ENCODE measurements around the gene NAA20.
A peak's percentile ranks its signal among the peaks of the same experiment; 100 is the strongest.

The NAA20 gene

GRCh38 chr20:20017001-20017843 lies at the start of gene NAA20:
Gene NAA20, plus strand, starts transcription at chr20:20017362. Its CDS starts 35 bp downstream, at chr20:20017397.
- H3K27me3 ChIP-seq (ENCODE audit: insufficient read depth, low read depth): no peaks in the 10 kb centered on the region
- no peaks in the 10 kb centered on the region for H4K20me1 ChIP-seq (ENCODE audit: insufficient read depth)
- no peak for TF ChIP-seq CTCF (conservative IDR thresholded peaks at IDR 0.05; ENCODE audit: low read depth, low read length)
- peak within 1 kb of the TSS; percentile 80 for H3K9ac ChIP-seq
- peaks cover 39% of the 10 kb centered on the region for H3K4me1 ChIP-seq (ENCODE audit: low read depth, poor library complexity, severe bottlenecking)
- no peak within 1 kb of the TSS for H3K4me3 ChIP-seq (IDR thresholded peaks at IDR 0.05; ENCODE audit: insufficient read depth, low read depth, low read length)
- H3K36me3 ChIP-seq (ENCODE audit: insufficient read depth): no peaks in the 10 kb centered on the region
- peak within 1 kb of the TSS; percentile 58 for H3K27ac ChIP-seq
- H2AFZ ChIP-seq (ENCODE audit: low read depth): peak within 1 kb of the TSS; percentile 41; the same call in 1 of the 2 replicates
- H3K79me2 ChIP-seq (ENCODE audit: insufficient read depth, low read depth): peaks cover 47% of the 10 kb centered on the region
- H3K4me2 ChIP-seq: peak within 1 kb of the TSS; percentile 78

GRCh38 chr20:19967445-19967844 lies 49.7 kb upstream of the NAA20 start:
- Histone ChIP-seq H3K4me3 (IDR thresholded peaks at IDR 0.05; ENCODE audit: insufficient read depth, low read depth, low read length) (no peak overlapping the region), H3K9ac (no peak overlapping the region), H3K4me2 (no peak overlapping the region), H2AFZ (ENCODE audit: low read depth) (no peak overlapping the region), H3K27ac (no peak overlapping the region), H4K20me1 (ENCODE audit: insufficient read depth) (no peaks in the 10 kb centered on the region), H3K27me3 (ENCODE audit: insufficient read depth, low read depth) (no peaks in the 10 kb centered on the region), H3K4me1 (ENCODE audit: low read depth, poor library complexity, severe bottlenecking) (peaks cover 35% of the 10 kb centered on the region), H3K36me3 (ENCODE audit: insufficient read depth) (no peaks in the 10 kb centered on the region), H3K79me2 (ENCODE audit: insufficient read depth, low read depth) (no peaks in the 10 kb centered on the region)
- TF ChIP-seq CTCF (conservative IDR thresholded peaks at IDR 0.05; ENCODE audit: low read depth, low read length): no peak

- H3K79me2 ChIP-seq (ENCODE audit: insufficient read depth, low read depth): no peaks in the 10 kb centered on the region
- H3K9ac ChIP-seq: no peak overlapping the region
- TF ChIP-seq CTCF (conservative IDR thresholded peaks at IDR 0.05; ENCODE audit: low read depth, low read length): no peak
- peaks cover 40% of the 10 kb centered on the region for H3K4me1 ChIP-seq (ENCODE audit: low read depth, poor library complexity, severe bottlenecking)
- no peaks in the 10 kb centered on the region for H4K20me1 ChIP-seq (ENCODE audit: insufficient read depth)
- peak overlapping the region; percentile 25; the same call in 1 of the 2 replicates for H3K4me2 ChIP-seq
- no peaks in the 10 kb centered on the region for H3K27me3 ChIP-seq (ENCODE audit: insufficient read depth, low read depth)
- H3K27ac ChIP-seq: no peak overlapping the region
- no peak overlapping the region for H3K4me3 ChIP-seq (IDR thresholded peaks at IDR 0.05; ENCODE audit: insufficient read depth, low read depth, low read length)
- no peaks in the 10 kb centered on the region for H3K36me3 ChIP-seq (ENCODE audit: insufficient read depth)
- H2AFZ ChIP-seq (ENCODE audit: low read depth): no peak overlapping the region
Measured at GRCh38 chr20:19968028-19968427, 49.1 kb upstream of the NAA20 start.

- Histone ChIP-seq H3K4me3 (IDR thresholded peaks at IDR 0.05; ENCODE audit: insufficient read depth, low read depth, low read length) (no peak overlapping the region), H3K9ac (no peak overlapping the region), H3K4me1 (ENCODE audit: low read depth, poor library complexity, severe bottlenecking) (peaks cover 46% of the 10 kb centered on the region), H3K27me3 (ENCODE audit: insufficient read depth, low read depth) (no peaks in the 10 kb centered on the region), H3K4me2 (peak overlapping the region; percentile 25; the same call in 1 of the 2 replicates), H4K20me1 (ENCODE audit: insufficient read depth) (no peaks in the 10 kb centered on the region), H3K27ac (no peak overlapping the region), H3K79me2 (ENCODE audit: insufficient read depth, low read depth) (no peaks in the 10 kb centered on the region), H3K36me3 (ENCODE audit: insufficient read depth) (no peaks in the 10 kb centered on the region), H2AFZ (ENCODE audit: low read depth) (no peak overlapping the region)
- no peak for TF ChIP-seq CTCF (conservative IDR thresholded peaks at IDR 0.05; ENCODE audit: low read depth, low read length)
Measured at GRCh38 chr20:19968466-19969073, 48.6 kb upstream of the NAA20 start.

Data from KMS-11 (cell line).